ENCODE measurements around the gene EPHA8.

EPHA8 gene

DNA sequence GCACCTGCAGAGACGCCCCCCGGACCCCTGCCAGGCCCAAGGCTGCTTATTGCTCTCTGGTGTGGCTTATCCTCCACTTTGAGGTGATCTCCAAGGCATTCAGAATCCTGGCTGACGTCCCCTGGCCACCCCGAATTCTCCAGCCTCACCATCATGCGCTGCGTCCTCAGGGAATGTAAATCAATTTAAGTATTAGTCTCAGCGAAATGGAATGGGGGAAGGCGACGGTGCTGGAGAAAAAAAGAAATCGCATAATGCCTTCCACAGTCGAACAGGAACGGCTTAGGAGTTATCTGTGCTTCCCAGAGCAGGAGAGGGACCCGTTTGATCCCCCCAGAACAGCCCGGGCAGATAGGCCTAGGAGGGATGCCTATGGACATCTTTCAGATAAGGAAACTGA, 2.9 kb downstream of the EPHA8 start:
- no peak overlapping the region for H3K4me2 ChIP-seq (ENCODE audit: low read length)
- H3K79me2 ChIP-seq (ENCODE audit: control insufficient read depth, insufficient read depth, low read length, poor library complexity) = no peaks in the 10 kb centered on the region
- H3K36me3 ChIP-seq (ENCODE audit: control insufficient read depth in 1 of 2, insufficient read depth in 2 of 2, low read length in 2 of 2) = no peaks in the 10 kb centered on the region
- no peak overlapping the region for H3K14ac ChIP-seq (ENCODE audit: low read length)
- H3K23ac ChIP-seq (ENCODE audit: low read length) = no peak overlapping the region
- H3K9me3 ChIP-seq (ENCODE audit: insufficient read depth, low read depth, low read length) = peaks cover 9% of the 10 kb centered on the region
- no peak overlapping the region for H3K4ac ChIP-seq (ENCODE audit: low read depth, low read length)
- no peak overlapping the region for H2BK12ac ChIP-seq (ENCODE audit: low read length)
- H2BK120ac ChIP-seq (ENCODE audit: insufficient read depth, low read length, poor library complexity) = no peak overlapping the region
- no peak overlapping the region for H2AFZ ChIP-seq (ENCODE audit: insufficient read depth, low read length, poor library complexity)
- no peaks in the 10 kb centered on the region for H3K4me1 ChIP-seq (ENCODE audit: control insufficient read depth in 1 of 2, insufficient read depth in 2 of 2, low read length in 2 of 2)
- no peak overlapping the region for H4K91ac ChIP-seq (ENCODE audit: low read depth, low read length)
- DNase-seq = no peak
- H3K27me3 ChIP-seq (ENCODE audit: insufficient read depth, low read length) = peaks cover 31% of the 10 kb centered on the region
- H3K4me3 ChIP-seq (ENCODE audit: low read depth, low read length) = no peak overlapping the region
- WGBS (ENCODE audit: extremely low coverage, insufficient coverage, insufficient read length) = no CpG with 5 or more reads among the region's 14 CpGs
- H3K9ac ChIP-seq (ENCODE audit: low read length) = no peak overlapping the region
- H2BK5ac ChIP-seq (ENCODE audit: low read depth, low read length, poor library complexity) = no peak overlapping the region
- H3K18ac ChIP-seq (ENCODE audit: low read length) = no peak overlapping the region
- no peak overlapping the region for H2AK5ac ChIP-seq (ENCODE audit: low read length)
- no peak overlapping the region for H4K8ac ChIP-seq (ENCODE audit: low read depth, low read length)
- no peak overlapping the region for H4K12ac ChIP-seq (ENCODE audit: low read depth, low read length)
- H3K27ac ChIP-seq (ENCODE audit: low read depth, low read length) = no peak overlapping the region
- no peaks in the 10 kb centered on the region for H3K79me1 ChIP-seq (ENCODE audit: low read length)

DNA sequence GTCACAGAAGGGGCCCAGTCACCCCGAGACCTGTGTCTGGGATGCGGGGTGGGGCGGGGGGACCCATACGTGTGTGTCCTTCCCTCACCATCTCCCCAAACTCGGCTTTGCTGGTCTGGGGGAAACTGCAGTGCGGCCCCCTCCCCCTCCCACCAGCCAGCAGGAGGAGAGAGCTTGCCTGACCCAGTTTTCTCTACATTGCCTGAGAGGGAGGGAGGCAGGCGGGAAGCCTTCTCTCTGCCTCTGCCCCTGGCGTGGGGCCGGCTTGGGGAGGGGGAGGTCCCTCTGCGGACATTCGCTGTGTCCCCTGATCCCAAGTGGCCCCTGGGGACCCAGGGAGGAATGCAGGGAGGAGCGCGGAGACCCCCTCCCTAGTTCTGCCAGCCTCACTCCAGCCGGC, 3.9 kb downstream of the EPHA8 start:
- Histone ChIP-seq H3K27me3 (ENCODE audit: insufficient read depth, low read length) (peaks cover 22% of the 10 kb centered on the region), H3K4me2 (ENCODE audit: low read length) (no peak overlapping the region), H3K79me2 (ENCODE audit: control insufficient read depth, insufficient read depth, low read length, poor library complexity) (no peaks in the 10 kb centered on the region), H3K27ac (ENCODE audit: low read depth, low read length) (no peak overlapping the region), H3K14ac (ENCODE audit: low read length) (no peak overlapping the region), H2BK12ac (ENCODE audit: low read length) (no peak overlapping the region), H3K4me3 (ENCODE audit: low read depth, low read length) (no peak overlapping the region), H2BK5ac (ENCODE audit: low read depth, low read length, poor library complexity) (no peak overlapping the region), H2BK120ac (ENCODE audit: insufficient read depth, low read length, poor library complexity) (no peak overlapping the region), H3K9me3 (ENCODE audit: insufficient read depth, low read depth, low read length) (peaks cover 8% of the 10 kb centered on the region), H2AK5ac (ENCODE audit: low read length) (no peak overlapping the region), H2AFZ (ENCODE audit: insufficient read depth, low read length, poor library complexity) (no peak overlapping the region), H3K4me1 (ENCODE audit: control insufficient read depth in 1 of 2, insufficient read depth in 2 of 2, low read length in 2 of 2) (no peaks in the 10 kb centered on the region), H4K12ac (ENCODE audit: low read depth, low read length) (no peak overlapping the region), H4K91ac (ENCODE audit: low read depth, low read length) (no peak overlapping the region), H3K9ac (ENCODE audit: low read length) (no peak overlapping the region), H3K23ac (ENCODE audit: low read length) (no peak overlapping the region), H3K36me3 (ENCODE audit: control insufficient read depth in 1 of 2, insufficient read depth in 2 of 2, low read length in 2 of 2) (no peaks in the 10 kb centered on the region), H3K79me1 (ENCODE audit: low read length) (no peaks in the 10 kb centered on the region), H3K4ac (ENCODE audit: low read depth, low read length) (no peak overlapping the region), H3K18ac (ENCODE audit: low read length) (no peak overlapping the region), H4K8ac (ENCODE audit: low read depth, low read length) (no peak overlapping the region)
- no peak for DNase-seq
- WGBS (ENCODE audit: extremely low coverage, insufficient coverage, insufficient read length) = no CpG with 5 or more reads among the region's 14 CpGs

DNA sequence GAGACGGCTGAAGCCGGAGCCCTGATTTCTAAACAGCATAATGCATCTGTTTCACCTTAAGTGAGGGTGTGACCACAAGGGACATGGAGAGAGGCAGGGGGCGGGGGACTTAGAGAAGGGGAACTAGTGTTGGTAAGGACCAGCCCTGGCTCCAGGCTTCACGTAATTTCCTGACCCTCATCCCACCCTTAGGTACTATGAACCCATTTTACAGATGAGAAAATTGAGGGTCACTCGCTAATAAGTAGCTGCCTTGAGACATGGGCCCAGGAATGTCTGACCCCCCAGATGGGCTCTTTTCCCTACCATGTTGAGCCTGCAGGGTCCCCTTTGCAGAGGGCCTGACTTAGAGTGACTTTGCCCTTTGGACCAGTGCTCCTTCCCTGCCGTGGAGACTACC, 4.7 kb downstream of the EPHA8 start:
- H4K91ac ChIP-seq (ENCODE audit: low read depth, low read length) = no peak overlapping the region
- WGBS (ENCODE audit: extremely low coverage, insufficient coverage, insufficient read length) = no CpG with 5 or more reads among the region's 6 CpGs

DNA sequence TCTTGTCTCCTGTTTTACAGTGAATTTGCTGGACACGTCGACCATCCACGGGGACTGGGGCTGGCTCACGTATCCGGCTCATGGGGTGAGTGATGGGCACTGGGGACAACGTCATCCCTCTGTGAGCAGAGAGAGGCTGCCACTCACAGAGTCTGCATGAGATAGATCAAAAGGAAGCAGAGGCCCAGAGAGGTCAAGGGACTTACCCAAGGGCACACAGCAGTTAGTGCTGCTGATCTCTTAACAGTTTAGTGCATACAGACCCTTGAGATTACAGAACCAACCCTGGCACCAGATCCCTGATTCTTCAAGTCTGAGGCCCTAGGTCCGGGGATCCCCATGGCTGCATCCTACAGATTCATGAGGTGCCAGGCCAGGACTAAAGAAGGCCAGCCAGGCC, 6.0 kb downstream of the EPHA8 start:
- no peak for DNase-seq
- H2AK5ac ChIP-seq (ENCODE audit: low read length) = no peak overlapping the region
- H4K12ac ChIP-seq (ENCODE audit: low read depth, low read length) = no peak overlapping the region
- no peak overlapping the region for H2BK120ac ChIP-seq (ENCODE audit: insufficient read depth, low read length, poor library complexity)
- H3K18ac ChIP-seq (ENCODE audit: low read length) = no peak overlapping the region
- H3K23ac ChIP-seq (ENCODE audit: low read length) = no peak overlapping the region
- WGBS (ENCODE audit: extremely low coverage, insufficient coverage, insufficient read length) = no CpG with 5 or more reads among the region's 7 CpGs
- H3K4me3 ChIP-seq (ENCODE audit: low read depth, low read length) = no peak overlapping the region
- H3K27ac ChIP-seq (ENCODE audit: low read depth, low read length) = no peak overlapping the region
- H3K14ac ChIP-seq (ENCODE audit: low read length) = no peak overlapping the region
- no peak overlapping the region for H4K8ac ChIP-seq (ENCODE audit: low read depth, low read length)
- H3K79me1 ChIP-seq (ENCODE audit: low read length) = no peaks in the 10 kb centered on the region
- no peaks in the 10 kb centered on the region for H3K4me1 ChIP-seq (ENCODE audit: control insufficient read depth in 1 of 2, insufficient read depth in 2 of 2, low read length in 2 of 2)
- H2BK12ac ChIP-seq (ENCODE audit: low read length) = no peak overlapping the region
- H3K79me2 ChIP-seq (ENCODE audit: control insufficient read depth, insufficient read depth, low read length, poor library complexity) = no peaks in the 10 kb centered on the region
- H2BK5ac ChIP-seq (ENCODE audit: low read depth, low read length, poor library complexity) = no peak overlapping the region
- H2AFZ ChIP-seq (ENCODE audit: insufficient read depth, low read length, poor library complexity) = no peak overlapping the region
- peaks cover 2% of the 10 kb centered on the region for H3K9me3 ChIP-seq (ENCODE audit: insufficient read depth, low read depth, low read length)
- no peaks in the 10 kb centered on the region for H3K36me3 ChIP-seq (ENCODE audit: control insufficient read depth in 1 of 2, insufficient read depth in 2 of 2, low read length in 2 of 2)
- no peak overlapping the region for H4K91ac ChIP-seq (ENCODE audit: low read depth, low read length)
- H3K4me2 ChIP-seq (ENCODE audit: low read length) = no peak overlapping the region
- H3K9ac ChIP-seq (ENCODE audit: low read length) = no peak overlapping the region
- no peak overlapping the region for H3K4ac ChIP-seq (ENCODE audit: low read depth, low read length)
- peaks cover 3% of the 10 kb centered on the region for H3K27me3 ChIP-seq (ENCODE audit: insufficient read depth, low read length)

More for the DNA sequence above, 4.7 kb downstream of the EPHA8 start:
- Histone ChIP-seq H3K23ac (ENCODE audit: low read length) (no peak overlapping the region), H4K12ac (ENCODE audit: low read depth, low read length) (no peak overlapping the region), H3K27ac (ENCODE audit: low read depth, low read length) (no peak overlapping the region), H3K4ac (ENCODE audit: low read depth, low read length) (no peak overlapping the region), H2BK120ac (ENCODE audit: insufficient read depth, low read length, poor library complexity) (no peak overlapping the region), H3K79me2 (ENCODE audit: control insufficient read depth, insufficient read depth, low read length, poor library complexity) (no peaks in the 10 kb centered on the region), H4K8ac (ENCODE audit: low read depth, low read length) (no peak overlapping the region), H3K9ac (ENCODE audit: low read length) (no peak overlapping the region), H3K14ac (ENCODE audit: low read length) (no peak overlapping the region), H3K4me3 (ENCODE audit: low read depth, low read length) (no peak overlapping the region), H2BK5ac (ENCODE audit: low read depth, low read length, poor library complexity) (no peak overlapping the region), H3K4me1 (ENCODE audit: control insufficient read depth in 1 of 2, insufficient read depth in 2 of 2, low read length in 2 of 2) (no peaks in the 10 kb centered on the region), H2AFZ (ENCODE audit: insufficient read depth, low read length, poor library complexity) (no peak overlapping the region), H3K4me2 (ENCODE audit: low read length) (no peak overlapping the region), H3K27me3 (ENCODE audit: insufficient read depth, low read length) (peaks cover 14% of the 10 kb centered on the region), H3K18ac (ENCODE audit: low read length) (no peak overlapping the region), H3K36me3 (ENCODE audit: control insufficient read depth in 1 of 2, insufficient read depth in 2 of 2, low read length in 2 of 2) (no peaks in the 10 kb centered on the region), H2BK12ac (ENCODE audit: low read length) (no peak overlapping the region), H3K79me1 (ENCODE audit: low read length) (no peaks in the 10 kb centered on the region), H3K9me3 (ENCODE audit: insufficient read depth, low read depth, low read length) (peaks cover 3% of the 10 kb centered on the region), H2AK5ac (ENCODE audit: low read length) (no peak overlapping the region)
- no peak for DNase-seq
